ENCODE data around the gene RNF144A.

Gene RNF144A

GRCh38 chr2:7034303-7034702, 117.1 kb downstream of the RNF144A start:
- TF ChIP-seq CREB1 (IDR thresholded peaks at IDR 0.05; ENCODE audit: low read depth) (no peak), ZBTB7A (IDR thresholded peaks at IDR 0.05; ENCODE audit: low read depth) (no peak), CEBPB (IDR thresholded peaks at IDR 0.05) (no peak), TEAD4 (IDR thresholded peaks at IDR 0.05) (no peak), YY1 (IDR thresholded peaks at IDR 0.05; ENCODE audit: low read depth) (no peak), FOXM1 (IDR thresholded peaks at IDR 0.05; ENCODE audit: borderline replicate concordance, low read depth) (no peak), NFIC (IDR thresholded peaks at IDR 0.05) (no peak), TCF12 (IDR thresholded peaks at IDR 0.05; ENCODE audit: low read depth) (no peak), EGR1 (IDR thresholded peaks at IDR 0.05) (no peak), RAD21 (IDR thresholded peaks at IDR 0.05; ENCODE audit: low read depth) (no peak), USF1 (IDR thresholded peaks at IDR 0.05) (no peak), REST (IDR thresholded peaks at IDR 0.05; ENCODE audit: low read depth) (no peak), TAF1 (IDR thresholded peaks at IDR 0.05; ENCODE audit: low read depth) (no peak), EP300 (IDR thresholded peaks at IDR 0.05; ENCODE audit: borderline replicate concordance) (no peak)
- TF ChIP-seq, protein P1, sequence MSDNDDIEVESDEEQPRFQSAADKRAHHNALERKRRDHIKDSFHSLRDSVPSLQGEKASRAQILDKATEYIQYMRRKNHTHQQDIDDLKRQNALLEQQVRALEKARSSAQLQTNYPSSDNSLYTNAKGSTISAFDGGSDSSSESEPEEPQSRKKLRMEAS (IDR thresholded peaks at IDR 0.05): no peak

- TF ChIP-seq CREB1 (IDR thresholded peaks at IDR 0.05; ENCODE audit: low read depth): no peak
- TF ChIP-seq USF1 (IDR thresholded peaks at IDR 0.05): no peak
- no peak for TF ChIP-seq TAF1 (IDR thresholded peaks at IDR 0.05; ENCODE audit: low read depth)
- no peak for TF ChIP-seq TEAD4 (IDR thresholded peaks at IDR 0.05)
- no peak for TF ChIP-seq EP300 (IDR thresholded peaks at IDR 0.05; ENCODE audit: borderline replicate concordance)
- TF ChIP-seq YY1 (IDR thresholded peaks at IDR 0.05; ENCODE audit: low read depth): no peak
- TF ChIP-seq NFIC (IDR thresholded peaks at IDR 0.05): no peak
These were observed 118.7 kb downstream of the RNF144A start for GRCh38 chr2:7035884-7036283.

GRCh38 chr2:7037340-7038333, 120.4 kb downstream of the RNF144A start:
- no peak for TF ChIP-seq REST (IDR thresholded peaks at IDR 0.05; ENCODE audit: low read depth)
- TF ChIP-seq FOXM1 (IDR thresholded peaks at IDR 0.05; ENCODE audit: borderline replicate concordance, low read depth): no peak
- TF ChIP-seq, protein P1 (IDR thresholded peaks at IDR 0.05): peak; percentile 47; the same call in 1 of the 2 replicates
- TF ChIP-seq EGR1 (IDR thresholded peaks at IDR 0.05): no peak
- no peak for TF ChIP-seq TEAD4 (IDR thresholded peaks at IDR 0.05)
- TF ChIP-seq TAF1 (IDR thresholded peaks at IDR 0.05; ENCODE audit: low read depth): no peak
- no peak for TF ChIP-seq CREB1 (IDR thresholded peaks at IDR 0.05; ENCODE audit: low read depth)
- TF ChIP-seq RAD21 (IDR thresholded peaks at IDR 0.05; ENCODE audit: low read depth): peak; percentile 68

- TF ChIP-seq, protein P1 (IDR thresholded peaks at IDR 0.05): no peak
- TF ChIP-seq FOXM1 (IDR thresholded peaks at IDR 0.05; ENCODE audit: borderline replicate concordance, low read depth): no peak
- TF ChIP-seq ZBTB7A (IDR thresholded peaks at IDR 0.05; ENCODE audit: low read depth): no peak
- no peak for TF ChIP-seq CREB1 (IDR thresholded peaks at IDR 0.05; ENCODE audit: low read depth)
- no peak for TF ChIP-seq REST (IDR thresholded peaks at IDR 0.05; ENCODE audit: low read depth)
- TF ChIP-seq EP300 (IDR thresholded peaks at IDR 0.05; ENCODE audit: borderline replicate concordance): no peak
- no peak for TF ChIP-seq YY1 (IDR thresholded peaks at IDR 0.05; ENCODE audit: low read depth)
- no peak for TF ChIP-seq NFIC (IDR thresholded peaks at IDR 0.05)
- no peak for TF ChIP-seq TCF12 (IDR thresholded peaks at IDR 0.05; ENCODE audit: low read depth)
- TF ChIP-seq EGR1 (IDR thresholded peaks at IDR 0.05): no peak
- no peak for TF ChIP-seq TAF1 (IDR thresholded peaks at IDR 0.05; ENCODE audit: low read depth)
- TF ChIP-seq RAD21 (IDR thresholded peaks at IDR 0.05; ENCODE audit: low read depth): no peak
- no peak for TF ChIP-seq USF1 (IDR thresholded peaks at IDR 0.05)
- TF ChIP-seq CEBPB (IDR thresholded peaks at IDR 0.05): no peak
- TF ChIP-seq TEAD4 (IDR thresholded peaks at IDR 0.05): no peak
These were observed 123.3 kb downstream of the RNF144A start for GRCh38 chr2:7040547-7040946.

All from Ishikawa (cell line).